ENCODE results near the gene MEX3D. TPM values are rescaled to one million over a fixed set of nuclear protein-coding genes. Genes with fewer than 3 reads are reported as not detected.

The MEX3D gene
- total RNA-seq, 1 experiment from 2014 or later: 64.0 TPM

GRCh38 chr19:1592024-1592754 is 24.1 kb upstream of the MEX3D start:
- H3K79me2 ChIP-seq (ENCODE audit: low read length): peaks cover 41% of the 10 kb centered on the region
- peak overlapping the region; percentile 100 for H3K9ac ChIP-seq (ENCODE audit: low read length)
- no peaks in the 10 kb centered on the region for H4K20me1 ChIP-seq (ENCODE audit: low read length)
- H3K9me2 ChIP-seq (replicated peaks; ENCODE audit: low read length): no peaks in the 10 kb centered on the region
- H3K36me3 ChIP-seq (ENCODE audit: low read depth, low read length): no peaks in the 10 kb centered on the region
- peak overlapping the region; percentile 96 for H3K4me3 ChIP-seq (ENCODE audit: low read length)
- peak; percentile 83 for ATAC-seq
- H3K4me2 ChIP-seq (ENCODE audit: low read length): peak overlapping the region; percentile 97
- H3F3A ChIP-seq (ENCODE audit: low read length, unreplicated experiment): no peaks in the 10 kb centered on the region
- ChIA-PET POLR2A (ENCODE audit: unreplicated experiment) (no interaction called here), CTCF (interaction anchor here (0.5 to 1.1 kb wide), 3 partner anchors 9 to 14 kb away, joined by 3 to 7 read pairs (median 5); partner anchors contain the start of gene UQCR11)
- TF ChIP-seq EZH2 (IDR thresholded peaks at IDR 0.05; ENCODE audit: low read length, unreplicated experiment): no peak
- TF ChIP-seq CTCF (conservative IDR thresholded peaks at IDR 0.05; ENCODE audit: low read depth, low read length): no peak
- H3K9me3 ChIP-seq (ENCODE audit: low read length): no peaks in the 10 kb centered on the region
- peak; percentile 81 for DNase-seq
- no peaks in the 10 kb centered on the region for H3K27me3 ChIP-seq (ENCODE audit: low read length)
- 0 out of 2 replicates have a peak, but pooled peaks cover 12% of the 10 kb centered on the region for H3K4me1 ChIP-seq (ENCODE audit: insufficient read depth, low read length)
- intact Hi-C loops (cut with micrococcal nuclease): no loop called here
- no TSS peak for BruUV-seq (replicated peaks)
- 0 out of 2 replicates have a peak overlapping the region, but pooled peaks have one; percentile 38 for H2AFZ ChIP-seq (ENCODE audit: low read length)
- peak overlapping the region; percentile 86 for H3K27ac ChIP-seq (ENCODE audit: low read length)

- Histone ChIP-seq H3K4me1 (ENCODE audit: insufficient read depth, low read length) (0 out of 2 replicates have a peak, but pooled peaks cover 12% of the 10 kb centered on the region), H3K4me3 (ENCODE audit: low read length) (peak overlapping the region; percentile 96), H2AFZ (ENCODE audit: low read length) (0 out of 2 replicates have a peak overlapping the region, but pooled peaks have one; percentile 38), H3K79me2 (ENCODE audit: low read length) (peaks cover 43% of the 10 kb centered on the region), H3K4me2 (ENCODE audit: low read length) (peak overlapping the region; percentile 97), H3K36me3 (ENCODE audit: low read depth, low read length) (no peaks in the 10 kb centered on the region), H3K27me3 (ENCODE audit: low read length) (no peaks in the 10 kb centered on the region), H3K27ac (ENCODE audit: low read length) (peak overlapping the region; percentile 86), H3K9me2 (replicated peaks; ENCODE audit: low read length) (no peaks in the 10 kb centered on the region), H3K9me3 (ENCODE audit: low read length) (no peaks in the 10 kb centered on the region), H4K20me1 (ENCODE audit: low read length) (no peaks in the 10 kb centered on the region), H3K9ac (ENCODE audit: low read length) (peak overlapping the region; percentile 100), H3F3A (ENCODE audit: low read length, unreplicated experiment) (no peaks in the 10 kb centered on the region)
- CTCF ChIA-PET: interaction anchor here (0.9 to 1.0 kb wide), 2 partner anchors 45 to 82 kb away, joined by 3 read pairs; no protein-coding TSS in a partner anchor
- ATAC-seq (no peak), DNase-seq (no peak)
- intact Hi-C loops (cut with micrococcal nuclease): no loop called here
- TSS peak; percentile 67 for BruUV-seq (replicated peaks)
- no peak for TF ChIP-seq EZH2phosphoT487 (IDR thresholded peaks at IDR 0.05; ENCODE audit: borderline replicate concordance, low read length)
- TF ChIP-seq CTCF (conservative IDR thresholded peaks at IDR 0.05; ENCODE audit: low read depth, low read length): no peak
- TF ChIP-seq EZH2 (IDR thresholded peaks at IDR 0.05; ENCODE audit: low read length, unreplicated experiment): no peak
- POLR2A ChIA-PET (ENCODE audit: unreplicated experiment): no interaction called here
These were observed 23.4 kb upstream of the MEX3D start for GRCh38 chr19:1591421-1592023.

Data from PC-3 (cell line).